Measurements from ENCODE around the gene CASK. TPM values are rescaled to one million over a fixed set of nuclear protein-coding genes. Genes with fewer than 3 reads are reported as not detected.

CASK gene
- total and polyA plus RNA-seq, 2 experiments from 2014 or later: 82.9 to 95.7 TPM

DNA sequence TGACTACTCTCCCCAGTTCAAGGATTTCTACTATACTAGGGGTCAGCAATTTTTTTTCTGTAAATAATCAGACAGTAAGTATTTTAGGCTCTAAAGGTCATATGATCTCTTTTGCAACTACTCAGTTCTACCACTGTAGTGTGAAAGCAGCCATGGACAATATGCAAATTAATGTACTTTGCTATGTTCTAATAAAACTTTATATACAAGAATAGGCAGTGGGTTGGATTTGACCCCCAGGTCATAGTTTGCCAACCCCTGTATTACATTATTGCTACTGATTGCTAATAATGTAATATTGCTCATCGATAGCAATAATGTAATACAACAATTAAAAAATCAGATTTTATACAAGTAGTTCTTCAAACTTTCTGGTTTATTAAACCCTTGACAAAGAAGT lies 293.8 kb downstream of the CASK start:
- Histone ChIP-seq H3K9me2 (replicated peaks; ENCODE audit: insufficient read depth) (no peaks in the 10 kb centered on the region), H3K4me2 (no peak overlapping the region), H3K27me3 (no peaks in the 10 kb centered on the region), H3K36me3 (replicated peaks; ENCODE audit: insufficient read depth, low read depth) (no peaks in the 10 kb centered on the region), H3K9me3 (ENCODE audit: low read depth) (no peaks in the 10 kb centered on the region), H2AFZ (no peak overlapping the region), H3K79me2 (no peaks in the 10 kb centered on the region), H3K4me1 (ENCODE audit: insufficient read depth) (no peaks in the 10 kb centered on the region), H4K20me1 (ENCODE audit: insufficient read depth, poor library complexity, severe bottlenecking) (no peaks in the 10 kb centered on the region), H3K4me3 (no peak overlapping the region), H3K27ac (no peak overlapping the region)
- DNase-seq (ENCODE audit: low spot score): no peak
- TF ChIP-seq EZH2phosphoT487 (IDR thresholded peaks at IDR 0.05; ENCODE audit: low read depth, severe bottlenecking, unreplicated experiment) (no peak), EZH2 (IDR thresholded peaks at IDR 0.05; ENCODE audit: borderline replicate concordance) (no peak)
- TF ChIP-seq, protein P1, sequence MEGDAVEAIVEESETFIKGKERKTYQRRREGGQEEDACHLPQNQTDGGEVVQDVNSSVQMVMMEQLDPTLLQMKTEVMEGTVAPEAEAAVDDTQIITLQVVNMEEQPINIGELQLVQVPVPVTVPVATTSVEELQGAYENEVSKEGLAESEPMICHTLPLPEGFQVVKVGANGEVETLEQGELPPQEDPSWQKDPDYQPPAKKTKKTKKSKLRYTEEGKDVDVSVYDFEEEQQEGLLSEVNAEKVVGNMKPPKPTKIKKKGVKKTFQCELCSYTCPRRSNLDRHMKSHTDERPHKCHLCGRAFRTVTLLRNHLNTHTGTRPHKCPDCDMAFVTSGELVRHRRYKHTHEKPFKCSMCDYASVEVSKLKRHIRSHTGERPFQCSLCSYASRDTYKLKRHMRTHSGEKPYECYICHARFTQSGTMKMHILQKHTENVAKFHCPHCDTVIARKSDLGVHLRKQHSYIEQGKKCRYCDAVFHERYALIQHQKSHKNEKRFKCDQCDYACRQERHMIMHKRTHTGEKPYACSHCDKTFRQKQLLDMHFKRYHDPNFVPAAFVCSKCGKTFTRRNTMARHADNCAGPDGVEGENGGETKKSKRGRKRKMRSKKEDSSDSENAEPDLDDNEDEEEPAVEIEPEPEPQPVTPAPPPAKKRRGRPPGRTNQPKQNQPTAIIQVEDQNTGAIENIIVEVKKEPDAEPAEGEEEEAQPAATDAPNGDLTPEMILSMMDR (IDR thresholded peaks at IDR 0.05; ENCODE audit: poor library complexity): no peak
- WGBS (ENCODE audit: low lambda C conversion rate, missing lambda C conversion rate): 96% methylated on average over 1 of the region's 1 CpG

DNA sequence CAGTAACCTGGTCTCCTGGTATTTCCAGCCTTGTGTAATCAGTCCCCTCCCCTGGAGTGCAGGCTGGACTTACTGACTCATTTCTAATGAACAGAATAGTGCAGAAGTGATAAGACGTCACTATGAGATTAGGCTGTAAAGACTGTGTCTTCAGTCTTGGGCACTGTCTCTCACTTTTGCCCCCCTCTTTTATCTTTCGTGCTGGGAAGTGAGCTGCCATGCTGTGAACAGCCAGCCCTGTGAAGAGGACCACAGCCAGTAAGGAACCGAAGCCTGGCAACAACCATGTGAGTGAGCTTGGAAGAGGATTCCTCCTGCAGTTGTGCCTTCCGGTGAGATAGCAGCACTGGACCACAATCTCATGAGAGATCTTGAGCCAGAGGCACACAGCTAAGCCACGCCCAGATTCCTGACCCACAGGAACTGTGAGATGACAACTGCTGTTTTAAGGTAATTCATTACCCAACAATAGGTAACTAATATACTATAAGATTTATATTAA lies 302.1 kb downstream of the CASK start:
- Histone ChIP-seq H3K4me1 (ENCODE audit: insufficient read depth) (no peaks in the 10 kb centered on the region), H3K27me3 (no peaks in the 10 kb centered on the region), H2AFZ (no peak overlapping the region), H3K9me3 (ENCODE audit: low read depth) (no peaks in the 10 kb centered on the region), H4K20me1 (ENCODE audit: insufficient read depth, poor library complexity, severe bottlenecking) (no peaks in the 10 kb centered on the region), H3K4me2 (peak overlapping the region; percentile 61), H3K79me2 (no peaks in the 10 kb centered on the region), H3K9me2 (replicated peaks; ENCODE audit: insufficient read depth) (no peaks in the 10 kb centered on the region), H3K36me3 (replicated peaks; ENCODE audit: insufficient read depth, low read depth) (no peaks in the 10 kb centered on the region), H3K4me3 (no peak overlapping the region), H3K27ac (peak overlapping the region; percentile 83)
- no peak for TF ChIP-seq EZH2 (IDR thresholded peaks at IDR 0.05; ENCODE audit: borderline replicate concordance)
- no peak for TF ChIP-seq EZH2phosphoT487 (IDR thresholded peaks at IDR 0.05; ENCODE audit: low read depth, severe bottlenecking, unreplicated experiment)
- TF ChIP-seq, protein P1 (IDR thresholded peaks at IDR 0.05; ENCODE audit: poor library complexity): no peak
- DNase-seq (ENCODE audit: low spot score): peak; percentile 61
- WGBS (ENCODE audit: low lambda C conversion rate, missing lambda C conversion rate): 47% methylated on average over 5 of the region's 5 CpGs

DNA sequence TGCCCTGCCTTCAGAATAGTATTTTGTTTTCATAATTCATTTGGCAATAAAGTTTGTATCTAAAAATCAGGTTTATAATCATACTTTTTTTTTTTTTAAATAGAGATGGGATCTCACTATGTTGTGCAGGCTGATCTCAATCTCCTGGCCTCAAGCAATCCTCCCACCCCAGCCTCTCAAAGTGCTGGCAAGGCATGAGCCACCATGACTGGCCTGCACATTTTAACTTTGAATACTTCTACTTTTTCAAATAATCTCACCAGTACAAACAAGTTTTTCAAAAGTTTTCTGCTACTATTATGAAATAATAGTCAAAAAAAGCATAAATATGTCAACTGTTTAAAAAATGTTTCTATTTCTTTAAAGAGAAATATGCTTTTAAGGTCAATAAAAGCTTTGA lies 304.1 kb downstream of the CASK start:
- TF ChIP-seq EZH2phosphoT487 (IDR thresholded peaks at IDR 0.05; ENCODE audit: low read depth, severe bottlenecking, unreplicated experiment) (no peak), EZH2 (IDR thresholded peaks at IDR 0.05; ENCODE audit: borderline replicate concordance) (no peak)
- TF ChIP-seq, protein P1 (IDR thresholded peaks at IDR 0.05; ENCODE audit: poor library complexity): no peak
- H3K4me2 ChIP-seq: no peak overlapping the region
- DNase-seq (ENCODE audit: low spot score): no peak
- H4K20me1 ChIP-seq (ENCODE audit: insufficient read depth, poor library complexity, severe bottlenecking): no peaks in the 10 kb centered on the region
- no peak overlapping the region for H2AFZ ChIP-seq
- no peak overlapping the region for H3K27ac ChIP-seq
- no peak overlapping the region for H3K4me3 ChIP-seq
- no peaks in the 10 kb centered on the region for H3K9me3 ChIP-seq (ENCODE audit: low read depth)
- no peaks in the 10 kb centered on the region for H3K79me2 ChIP-seq
- H3K27me3 ChIP-seq: no peaks in the 10 kb centered on the region
- no peaks in the 10 kb centered on the region for H3K9me2 ChIP-seq (replicated peaks; ENCODE audit: insufficient read depth)
- no peaks in the 10 kb centered on the region for H3K4me1 ChIP-seq (ENCODE audit: insufficient read depth)
- no peaks in the 10 kb centered on the region for H3K36me3 ChIP-seq (replicated peaks; ENCODE audit: insufficient read depth, low read depth)

DNA sequence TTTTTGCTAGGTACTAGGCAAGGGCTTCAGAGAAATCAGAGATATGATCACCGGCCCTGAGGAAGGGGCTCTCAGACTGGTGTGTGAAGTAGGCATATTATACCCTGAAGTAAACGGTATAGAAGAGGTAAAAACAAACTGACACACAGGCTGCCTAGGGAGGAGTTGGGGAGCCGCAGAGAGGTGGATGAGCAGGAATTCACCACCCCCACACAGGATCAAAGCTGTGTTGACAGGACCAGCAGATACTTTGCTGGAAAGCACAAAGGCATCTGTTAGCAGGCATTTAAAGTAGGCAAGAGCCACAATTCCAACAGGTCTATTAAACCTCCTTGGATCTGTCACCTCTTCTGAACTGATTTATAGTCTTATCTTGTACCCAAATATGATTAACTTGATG lies 306.4 kb downstream of the CASK start:
- 65% methylated on average over 3 of the region's 3 CpGs for WGBS (ENCODE audit: low lambda C conversion rate, missing lambda C conversion rate)
- H2AFZ ChIP-seq: no peak overlapping the region
- no peak overlapping the region for H3K4me3 ChIP-seq
- no peaks in the 10 kb centered on the region for H3K27me3 ChIP-seq
- no peak overlapping the region for H3K27ac ChIP-seq
- no peaks in the 10 kb centered on the region for H3K9me2 ChIP-seq (replicated peaks; ENCODE audit: insufficient read depth)
- H4K20me1 ChIP-seq (ENCODE audit: insufficient read depth, poor library complexity, severe bottlenecking): no peaks in the 10 kb centered on the region
- H3K79me2 ChIP-seq: no peaks in the 10 kb centered on the region
- DNase-seq (ENCODE audit: low spot score): no peak
- TF ChIP-seq EZH2 (IDR thresholded peaks at IDR 0.05; ENCODE audit: borderline replicate concordance): no peak
- TF ChIP-seq, protein P1 (IDR thresholded peaks at IDR 0.05; ENCODE audit: poor library complexity): no peak
- no peak for TF ChIP-seq EZH2phosphoT487 (IDR thresholded peaks at IDR 0.05; ENCODE audit: low read depth, severe bottlenecking, unreplicated experiment)
- no peaks in the 10 kb centered on the region for H3K9me3 ChIP-seq (ENCODE audit: low read depth)
- no peak overlapping the region for H3K4me2 ChIP-seq
- H3K4me1 ChIP-seq (ENCODE audit: insufficient read depth): no peaks in the 10 kb centered on the region
- H3K36me3 ChIP-seq (replicated peaks; ENCODE audit: insufficient read depth, low read depth): no peaks in the 10 kb centered on the region
